ENCODE results near the gene BCAS1. TPM values are rescaled to one million over a fixed set of nuclear protein-coding genes. Genes with fewer than 3 reads are reported as not detected.

The BCAS1 gene
- total RNA-seq, 2 experiments from 2014 or later: 0.16 to 0.19 TPM

- TF ChIP-seq, protein P1, sequence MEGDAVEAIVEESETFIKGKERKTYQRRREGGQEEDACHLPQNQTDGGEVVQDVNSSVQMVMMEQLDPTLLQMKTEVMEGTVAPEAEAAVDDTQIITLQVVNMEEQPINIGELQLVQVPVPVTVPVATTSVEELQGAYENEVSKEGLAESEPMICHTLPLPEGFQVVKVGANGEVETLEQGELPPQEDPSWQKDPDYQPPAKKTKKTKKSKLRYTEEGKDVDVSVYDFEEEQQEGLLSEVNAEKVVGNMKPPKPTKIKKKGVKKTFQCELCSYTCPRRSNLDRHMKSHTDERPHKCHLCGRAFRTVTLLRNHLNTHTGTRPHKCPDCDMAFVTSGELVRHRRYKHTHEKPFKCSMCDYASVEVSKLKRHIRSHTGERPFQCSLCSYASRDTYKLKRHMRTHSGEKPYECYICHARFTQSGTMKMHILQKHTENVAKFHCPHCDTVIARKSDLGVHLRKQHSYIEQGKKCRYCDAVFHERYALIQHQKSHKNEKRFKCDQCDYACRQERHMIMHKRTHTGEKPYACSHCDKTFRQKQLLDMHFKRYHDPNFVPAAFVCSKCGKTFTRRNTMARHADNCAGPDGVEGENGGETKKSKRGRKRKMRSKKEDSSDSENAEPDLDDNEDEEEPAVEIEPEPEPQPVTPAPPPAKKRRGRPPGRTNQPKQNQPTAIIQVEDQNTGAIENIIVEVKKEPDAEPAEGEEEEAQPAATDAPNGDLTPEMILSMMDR (conservative IDR thresholded peaks at IDR 0.05; ENCODE audit: low read length): no peak
- no peak for TF ChIP-seq EZH2phosphoT487 (IDR thresholded peaks at IDR 0.05; ENCODE audit: borderline replicate concordance, low read depth, low read length)
- intact Hi-C loops (cut with micrococcal nuclease; ENCODE audit: unreplicated experiment): no loop called here
- peaks cover 11% of the 10 kb centered on the region; the same call in 1 of the 2 replicates for H3K9me3 ChIP-seq (ENCODE audit: low read length)
- no peaks in the 10 kb centered on the region for H3K9me2 ChIP-seq (ENCODE audit: insufficient read depth, low read length)
- POLR2A ChIA-PET: interaction anchor here (0.6 to 7.5 kb wide), 4 partner anchors 15 to 1454 kb away, joined by 3 to 102 read pairs (median 4); no protein-coding TSS in a partner anchor
- CTCF ChIA-PET (ENCODE audit: unreplicated experiment): interaction anchor here (0.6 kb wide), 1 partner anchor 11 kb away, joined by 3 read pairs; no protein-coding TSS in a partner anchor
- no TSS peak for BruUV-seq (replicated peaks)
- H3K4me2 ChIP-seq (ENCODE audit: low read length): peak overlapping the region; percentile 86
- peaks cover 8% of the 10 kb centered on the region for H3K36me3 ChIP-seq (ENCODE audit: insufficient read depth, low read length)
- peak; percentile 89 for DNase-seq (ENCODE audit: low spot score)
- peak overlapping the region; percentile 53; the same call in 1 of the 2 replicates for H2AFZ ChIP-seq (ENCODE audit: low read length)
- peak overlapping the region; percentile 53 for H3K4me3 ChIP-seq (ENCODE audit: low read depth, low read length, poor library complexity, severe bottlenecking)
- H4K20me1 ChIP-seq (ENCODE audit: insufficient read depth, low read length): no peaks in the 10 kb centered on the region
- peak overlapping the region; percentile 95 for H3K27ac ChIP-seq (ENCODE audit: low read depth, low read length, poor library complexity, severe bottlenecking)
- H3K4me1 ChIP-seq (ENCODE audit: insufficient read depth, low read length, poor library complexity, severe bottlenecking): peaks cover 94% of the 10 kb centered on the region
- no peaks in the 10 kb centered on the region for H3K79me2 ChIP-seq (ENCODE audit: insufficient read depth, low read depth, low read length)
Measured at GRCh38 chr20:53922901-53923314, 147.5 kb downstream of the BCAS1 start.

GRCh38 chr20:53921443-53921973 lies 148.9 kb downstream of the BCAS1 start:
- DNase-seq (ENCODE audit: low spot score): no peak
- no TSS peak for BruUV-seq (replicated peaks)
- H3K4me1 ChIP-seq (ENCODE audit: insufficient read depth, low read length, poor library complexity, severe bottlenecking): peaks cover 94% of the 10 kb centered on the region
- CTCF ChIA-PET (ENCODE audit: unreplicated experiment): no interaction called here
- no peaks in the 10 kb centered on the region for H4K20me1 ChIP-seq (ENCODE audit: insufficient read depth, low read length)
- TF ChIP-seq, protein P1 (conservative IDR thresholded peaks at IDR 0.05; ENCODE audit: low read length): no peak
- no peak for TF ChIP-seq EZH2phosphoT487 (IDR thresholded peaks at IDR 0.05; ENCODE audit: borderline replicate concordance, low read depth, low read length)
- H3K4me2 ChIP-seq (ENCODE audit: low read length): peak overlapping the region; percentile 86
- intact Hi-C loops (cut with micrococcal nuclease; ENCODE audit: unreplicated experiment): no loop called here
- no peak overlapping the region for H3K4me3 ChIP-seq (ENCODE audit: low read depth, low read length, poor library complexity, severe bottlenecking)
- no peaks in the 10 kb centered on the region for H3K9me2 ChIP-seq (ENCODE audit: insufficient read depth, low read length)
- H2AFZ ChIP-seq (ENCODE audit: low read length): peak overlapping the region; percentile 76; the same call in 1 of the 2 replicates
- H3K79me2 ChIP-seq (ENCODE audit: insufficient read depth, low read depth, low read length): no peaks in the 10 kb centered on the region
- peak overlapping the region; percentile 95 for H3K27ac ChIP-seq (ENCODE audit: low read depth, low read length, poor library complexity, severe bottlenecking)
- POLR2A ChIA-PET: interaction anchor here (0.6 to 7.5 kb wide), 3 partner anchors 16 to 335 kb away, joined by 5 to 102 read pairs (median 8); no protein-coding TSS in a partner anchor
- H3K36me3 ChIP-seq (ENCODE audit: insufficient read depth, low read length): peaks cover 8% of the 10 kb centered on the region
- H3K9me3 ChIP-seq (ENCODE audit: low read length): peaks cover 11% of the 10 kb centered on the region; the same call in 1 of the 2 replicates
